Activated T-helper 17 cell treated with anti-CD3 and anti-CD28 coated beads, Interleukin-2, amount 50 U/mL, for 72 hours (primary cell): ENCODE measurements around the gene CABCOCO1. TPM values are rescaled to one million over a fixed set of nuclear protein-coding genes. Genes with fewer than 3 reads are reported as not detected.

Source experiments
- ATAC-seq: fragments of 150-1000 bp; cut with Tn5 transposase; replicated peaks from 2 replicates; pipeline ENCODE4 v1.10.0; 2021; ENCODE audit warnings: mild to moderate bottlenecking, moderate library complexity
- H3K27ac Mint-ChIP-seq: one replicate; pipeline ENCODE4 v1.8.0; 2022; ENCODE audit warnings: mixed read lengths
- H3K27me3 Mint-ChIP-seq: one replicate; pipeline ENCODE4 v1.8.0; 2022; ENCODE audit warnings: mixed read lengths
- H3K36me3 Mint-ChIP-seq: one replicate; pipeline ENCODE4 v1.8.0; 2022; ENCODE audit warnings: low read depth, mild to moderate bottlenecking, mixed read lengths
- H3K4me1 Mint-ChIP-seq: one replicate; pipeline ENCODE4 v1.8.0; 2022; ENCODE audit warnings: mixed read lengths
- H3K4me3 Mint-ChIP-seq: one replicate; pipeline ENCODE4 v1.8.0; 2022; ENCODE audit warnings: mild to moderate bottlenecking, mixed read lengths
- H3K9me3 Mint-ChIP-seq: one replicate; pipeline ENCODE4 v1.8.0; 2022; ENCODE audit warnings: mixed read lengths
- total RNA-seq, 2 donors: library from RNA; stranded (reverse); gene quantifications; one replicate each; pipeline ENCODE4 v1.2.3, GENCODE V29; 2022

Gene CABCOCO1
- total RNA-seq, 2 donors from 2014 or later: not detected

DNA sequence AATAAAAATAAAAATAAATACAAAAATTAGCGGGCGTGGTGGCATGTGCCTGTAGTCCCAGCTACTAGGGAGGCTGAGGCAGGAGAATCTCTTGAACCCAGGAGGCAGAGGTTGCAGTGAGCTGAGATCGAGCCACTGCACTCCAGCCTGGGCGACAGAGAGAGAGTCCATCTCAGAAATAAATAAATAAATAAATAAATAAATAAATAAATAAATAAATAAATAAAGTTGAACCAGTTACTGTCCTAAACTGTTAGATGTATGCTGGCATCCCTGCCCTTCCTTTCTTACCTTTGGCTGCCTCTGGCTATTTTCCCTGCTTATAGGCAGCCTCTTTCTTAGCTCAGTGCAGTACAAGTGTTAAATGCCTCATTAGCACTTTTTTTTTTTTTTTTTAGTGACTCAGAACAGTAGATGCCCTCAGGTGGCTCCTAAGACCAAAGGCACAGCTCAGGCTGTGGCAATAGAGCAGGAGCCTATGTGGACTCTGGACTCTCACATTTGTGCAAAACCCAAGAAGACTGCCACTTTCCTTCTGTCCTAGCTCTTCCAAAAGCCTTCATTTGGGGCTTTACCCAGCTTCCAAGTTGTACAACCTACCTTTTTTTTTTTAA, 30.6 kb upstream of the CABCOCO1 start:
- Mint-ChIP-seq H3K4me3 (no peak overlapping the region), H3K9me3 (no peaks in the 10 kb centered on the region), H3K27ac (no peak overlapping the region), H3K27me3 (peaks cover 4% of the 10 kb centered on the region), H3K36me3 (no peaks in the 10 kb centered on the region), H3K4me1 (no peaks in the 10 kb centered on the region)
- no peak for ATAC-seq

DNA sequence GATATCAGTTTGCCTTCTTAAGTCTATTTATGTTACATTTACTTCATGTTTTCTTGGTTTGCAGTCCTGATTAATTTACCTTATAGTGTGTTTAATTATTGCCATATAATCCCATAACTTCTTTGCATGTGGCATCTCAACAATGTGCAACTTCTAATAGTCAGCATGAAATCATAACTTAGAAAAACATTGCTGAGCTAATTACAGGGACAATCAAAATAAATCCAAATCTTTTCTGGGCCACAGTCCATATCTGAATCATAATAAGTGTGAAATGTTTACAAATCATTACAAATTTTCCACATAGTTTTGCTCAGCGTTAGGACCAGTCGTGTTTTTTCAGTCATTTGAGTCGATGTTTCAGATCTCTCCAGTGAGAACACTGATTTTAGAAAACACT, 29.1 kb upstream of the CABCOCO1 start:
- Mint-ChIP-seq H3K4me3 (no peak overlapping the region), H3K36me3 (no peaks in the 10 kb centered on the region), H3K9me3 (no peaks in the 10 kb centered on the region), H3K4me1 (no peaks in the 10 kb centered on the region), H3K27me3 (peaks cover under 1% of the 10 kb centered on the region), H3K27ac (no peak overlapping the region)
- ATAC-seq: no peak

DNA sequence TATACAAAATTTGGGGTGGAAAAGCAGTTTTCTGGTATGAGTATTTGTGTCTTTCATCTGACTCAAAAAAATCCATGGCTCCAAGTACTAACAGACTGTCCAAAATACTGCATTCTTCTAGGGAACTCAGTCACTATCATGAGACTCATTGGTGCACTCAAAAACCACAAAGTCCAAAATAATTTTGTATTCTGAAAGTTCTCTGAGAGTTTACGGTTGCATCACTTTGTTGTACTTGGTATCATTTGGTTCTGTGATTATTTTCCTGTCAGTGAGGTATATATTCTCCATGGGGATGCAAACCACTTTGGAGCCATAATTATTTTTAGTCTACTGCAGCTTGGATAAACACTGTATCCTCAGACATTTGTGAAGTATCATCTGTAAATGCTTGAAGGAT, 28.0 kb upstream of the CABCOCO1 start:
- Mint-ChIP-seq H3K27me3 (peaks cover 2% of the 10 kb centered on the region), H3K27ac (no peak overlapping the region), H3K4me3 (no peak overlapping the region), H3K36me3 (no peaks in the 10 kb centered on the region), H3K4me1 (no peaks in the 10 kb centered on the region), H3K9me3 (no peaks in the 10 kb centered on the region)
- no peak for ATAC-seq

DNA sequence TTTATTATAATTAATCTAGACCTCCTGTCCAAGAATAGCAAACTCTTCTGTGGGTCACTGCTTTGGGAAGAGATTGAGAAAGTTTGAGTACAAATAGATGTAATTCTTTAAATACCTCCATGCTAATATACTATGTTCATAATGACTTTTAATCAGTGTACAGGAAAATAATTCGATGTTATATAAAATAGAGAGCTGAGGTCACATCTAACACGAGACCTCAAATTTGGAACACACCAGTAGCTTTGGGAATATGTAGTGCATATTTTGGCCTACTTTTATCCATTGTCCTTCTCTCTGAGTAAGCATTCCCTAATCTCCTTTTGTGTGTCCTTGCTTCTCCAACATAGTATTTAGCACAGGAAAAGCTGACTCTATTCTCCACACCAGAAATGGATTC, 27.3 kb upstream of the CABCOCO1 start:
- Mint-ChIP-seq H3K27ac (no peak overlapping the region), H3K9me3 (no peaks in the 10 kb centered on the region), H3K4me1 (no peaks in the 10 kb centered on the region), H3K27me3 (peaks cover 9% of the 10 kb centered on the region), H3K4me3 (no peak overlapping the region), H3K36me3 (no peaks in the 10 kb centered on the region)
- no peak for ATAC-seq

DNA sequence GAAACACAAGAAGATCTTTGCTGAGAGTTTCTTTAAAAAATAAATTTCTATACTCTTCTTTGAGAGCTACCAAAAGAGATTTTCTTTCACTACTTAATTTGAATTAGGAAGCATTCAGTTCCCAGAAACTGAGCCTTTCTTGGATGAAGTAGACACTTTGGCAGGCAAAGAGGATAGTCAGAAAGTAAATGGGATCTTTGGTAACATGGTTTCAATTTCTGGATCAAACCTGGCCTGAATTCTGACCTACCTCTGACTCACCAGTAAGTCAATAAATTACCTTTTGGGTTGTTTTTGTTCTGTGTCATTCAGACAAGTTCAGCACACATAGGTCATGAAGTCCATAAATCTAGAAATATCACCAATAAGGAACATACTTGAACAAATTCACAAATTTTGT, 26.8 kb upstream of the CABCOCO1 start:
- no peak overlapping the region for H3K27ac Mint-ChIP-seq
- no peaks in the 10 kb centered on the region for H3K36me3 Mint-ChIP-seq
- no peak overlapping the region for H3K4me3 Mint-ChIP-seq
- no peaks in the 10 kb centered on the region for H3K4me1 Mint-ChIP-seq
- no peaks in the 10 kb centered on the region for H3K9me3 Mint-ChIP-seq
- peaks cover 9% of the 10 kb centered on the region for H3K27me3 Mint-ChIP-seq
- no peak for ATAC-seq

DNA sequence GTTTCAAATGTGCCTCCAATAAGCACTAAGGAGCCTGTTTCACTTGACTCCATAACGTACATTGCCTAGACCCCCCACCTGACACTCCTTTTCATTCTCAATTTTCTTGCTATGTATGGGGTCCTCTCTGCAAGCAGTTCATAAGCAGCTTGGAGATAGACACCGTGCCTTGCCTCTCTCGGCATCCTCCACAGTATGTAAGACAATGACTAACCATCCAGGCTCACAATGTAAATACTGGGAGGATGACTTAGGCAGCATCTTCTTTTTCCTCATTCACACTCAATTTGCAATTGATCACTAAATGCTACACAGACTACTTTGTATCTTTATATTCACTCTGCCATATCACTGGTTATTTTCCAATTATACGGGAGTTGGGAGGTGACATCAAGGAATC, 22.8 kb upstream of the CABCOCO1 start:
- Mint-ChIP-seq H3K4me1 (no peaks in the 10 kb centered on the region), H3K27me3 (peaks cover 12% of the 10 kb centered on the region), H3K36me3 (no peaks in the 10 kb centered on the region), H3K27ac (no peak overlapping the region), H3K9me3 (no peaks in the 10 kb centered on the region), H3K4me3 (no peak overlapping the region)
- no peak for ATAC-seq

DNA sequence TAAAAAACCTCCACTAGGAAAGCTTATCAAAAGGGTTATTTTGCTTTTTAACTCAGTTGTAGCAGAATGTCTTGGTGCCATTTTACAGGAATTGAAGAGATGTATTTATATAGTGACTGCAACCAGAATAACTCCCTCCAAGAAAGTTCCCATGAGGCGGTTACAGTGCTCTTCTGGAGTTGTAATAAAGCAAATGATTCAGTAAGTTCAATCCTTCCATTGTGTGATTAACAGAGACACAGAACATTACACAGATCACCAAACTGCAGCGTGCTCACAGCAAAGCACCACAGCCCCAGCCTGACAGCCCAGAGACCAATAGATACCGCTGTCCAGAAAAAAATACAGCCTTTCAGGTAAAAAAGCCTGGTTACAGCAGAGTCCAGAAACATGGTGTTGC, 21.9 kb upstream of the CABCOCO1 start:
- no peak overlapping the region for H3K27ac Mint-ChIP-seq
- H3K9me3 Mint-ChIP-seq: no peaks in the 10 kb centered on the region
- no peaks in the 10 kb centered on the region for H3K36me3 Mint-ChIP-seq
- H3K4me1 Mint-ChIP-seq: no peaks in the 10 kb centered on the region
- ATAC-seq: no peak
- no peak overlapping the region for H3K4me3 Mint-ChIP-seq
- peaks cover 12% of the 10 kb centered on the region for H3K27me3 Mint-ChIP-seq

DNA sequence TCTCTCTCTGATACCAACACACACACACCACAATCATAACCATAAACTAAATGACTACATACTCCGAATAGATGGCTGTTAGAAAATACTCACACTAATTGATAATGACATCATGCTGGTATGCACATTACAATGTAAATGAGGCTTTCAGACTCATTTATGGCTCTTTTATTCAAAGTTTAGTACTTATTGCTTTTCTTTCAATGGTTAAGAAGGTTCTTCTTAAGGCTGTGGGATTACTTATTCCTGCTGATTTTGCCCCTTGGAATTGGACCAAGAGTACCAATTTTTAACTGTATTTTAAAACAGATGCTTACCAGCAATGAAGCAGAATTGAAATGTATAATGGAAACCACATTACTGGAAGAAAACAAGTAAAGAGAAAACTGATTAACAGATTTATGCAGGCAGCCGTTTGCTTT, 20.6 kb upstream of the CABCOCO1 start:
- H3K27ac Mint-ChIP-seq: no peak overlapping the region
- peaks cover 12% of the 10 kb centered on the region for H3K27me3 Mint-ChIP-seq
- H3K36me3 Mint-ChIP-seq: no peaks in the 10 kb centered on the region
- no peak overlapping the region for H3K4me3 Mint-ChIP-seq
- H3K9me3 Mint-ChIP-seq: no peaks in the 10 kb centered on the region
- no peaks in the 10 kb centered on the region for H3K4me1 Mint-ChIP-seq
- no peak for ATAC-seq

DNA sequence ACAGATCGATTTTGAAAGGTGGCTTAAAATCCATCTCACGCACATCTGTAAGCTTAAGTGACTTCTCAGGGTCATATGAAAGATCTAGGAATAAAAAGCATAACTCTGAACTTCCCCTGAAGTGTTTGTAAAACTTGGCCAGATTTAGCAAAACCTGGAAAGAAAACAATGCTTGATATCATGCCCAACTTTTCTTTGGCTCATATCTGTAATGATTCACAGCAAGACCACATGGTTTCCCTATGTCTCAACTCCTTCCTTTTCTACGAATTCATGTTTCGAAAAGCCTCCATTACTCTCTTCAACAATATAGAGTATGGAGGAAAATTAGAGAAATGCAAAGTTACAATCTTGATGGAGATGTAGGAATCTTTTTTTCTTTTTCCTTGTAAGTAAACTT, 20.1 kb upstream of the CABCOCO1 start:
- no peak overlapping the region for H3K27ac Mint-ChIP-seq
- H3K36me3 Mint-ChIP-seq: no peaks in the 10 kb centered on the region
- ATAC-seq: peak; percentile 38
- H3K9me3 Mint-ChIP-seq: no peaks in the 10 kb centered on the region
- no peak overlapping the region for H3K4me3 Mint-ChIP-seq
- peaks cover 12% of the 10 kb centered on the region for H3K27me3 Mint-ChIP-seq
- no peaks in the 10 kb centered on the region for H3K4me1 Mint-ChIP-seq

DNA sequence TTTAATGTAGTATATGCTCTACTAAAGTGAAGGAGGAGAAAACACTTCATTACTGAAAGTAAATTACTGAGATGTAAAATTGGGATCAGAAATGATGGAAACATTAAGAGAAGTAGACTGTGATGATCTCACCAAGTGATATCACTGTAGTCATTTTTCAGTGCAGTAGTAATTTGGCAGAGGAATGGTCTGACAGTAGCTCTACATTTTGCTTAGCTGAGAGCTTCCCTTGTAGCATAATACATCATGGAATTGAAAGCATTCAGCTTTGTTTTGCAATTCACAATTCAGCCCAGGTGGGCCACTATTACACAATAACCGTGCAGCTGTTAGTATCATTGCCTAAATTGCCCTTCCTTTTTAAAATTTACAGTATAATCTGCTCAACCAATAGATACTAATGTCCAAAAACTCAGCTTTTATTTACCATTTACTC, 19.4 kb upstream of the CABCOCO1 start:
- Mint-ChIP-seq H3K9me3 (no peaks in the 10 kb centered on the region), H3K36me3 (no peaks in the 10 kb centered on the region), H3K27me3 (peaks cover 12% of the 10 kb centered on the region), H3K4me3 (no peak overlapping the region), H3K27ac (no peak overlapping the region), H3K4me1 (no peaks in the 10 kb centered on the region)
- no peak for ATAC-seq

DNA sequence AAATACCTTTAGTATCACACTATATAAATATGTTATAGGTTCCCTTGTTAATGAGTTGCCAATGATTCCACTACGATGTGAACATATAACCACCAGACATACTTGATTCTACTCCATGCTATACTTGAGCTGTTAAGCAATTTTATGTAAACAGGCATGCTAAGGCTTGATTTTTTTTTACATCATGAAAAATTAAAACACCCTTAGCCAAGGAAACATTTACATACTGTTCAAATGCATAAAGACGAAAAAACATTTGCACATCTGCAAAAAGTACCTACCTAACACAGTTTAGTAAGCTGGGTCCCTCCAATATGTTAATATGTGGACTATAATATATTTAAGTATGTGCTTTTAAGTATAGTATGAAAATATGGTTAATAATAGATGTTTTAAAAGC, 9.0 kb upstream of the CABCOCO1 start:
- Mint-ChIP-seq H3K27ac (no peak overlapping the region), H3K27me3 (peaks cover 15% of the 10 kb centered on the region)

DNA sequence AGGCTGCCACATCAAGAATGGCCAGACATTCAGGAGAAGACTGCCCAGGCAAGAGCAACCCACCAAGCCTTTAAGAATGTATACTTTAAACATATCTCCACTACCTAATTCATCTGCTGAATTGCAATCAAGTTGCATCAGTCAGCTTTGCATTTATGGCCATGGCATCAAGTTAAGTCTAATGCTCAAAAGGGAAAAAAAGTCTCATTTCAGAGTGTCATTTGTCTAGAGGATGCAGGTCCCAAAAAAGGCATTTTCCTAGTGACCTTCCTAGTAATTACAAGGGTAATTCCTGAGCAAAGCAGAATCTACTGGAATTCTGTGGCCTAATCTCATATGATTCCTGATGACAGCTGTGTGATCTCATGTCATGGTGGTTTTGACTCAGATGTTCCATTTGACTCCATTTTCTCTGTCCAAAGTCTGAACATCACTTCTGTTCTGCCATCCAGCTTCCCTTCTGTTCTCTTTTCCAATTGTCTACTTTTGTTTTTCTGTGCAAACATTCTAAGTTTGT, 7.3 kb upstream of the CABCOCO1 start:
- no peak for ATAC-seq
- Mint-ChIP-seq H3K4me3 (no peak overlapping the region), H3K9me3 (no peaks in the 10 kb centered on the region), H3K27ac (no peak overlapping the region), H3K27me3 (peaks cover 20% of the 10 kb centered on the region), H3K4me1 (no peaks in the 10 kb centered on the region), H3K36me3 (no peaks in the 10 kb centered on the region)

More for the DNA sequence above, 9.0 kb upstream of the CABCOCO1 start:
- H3K4me1 Mint-ChIP-seq: no peaks in the 10 kb centered on the region
- no peaks in the 10 kb centered on the region for H3K36me3 Mint-ChIP-seq
- ATAC-seq: no peak
- no peak overlapping the region for H3K4me3 Mint-ChIP-seq
- H3K9me3 Mint-ChIP-seq: no peaks in the 10 kb centered on the region

DNA sequence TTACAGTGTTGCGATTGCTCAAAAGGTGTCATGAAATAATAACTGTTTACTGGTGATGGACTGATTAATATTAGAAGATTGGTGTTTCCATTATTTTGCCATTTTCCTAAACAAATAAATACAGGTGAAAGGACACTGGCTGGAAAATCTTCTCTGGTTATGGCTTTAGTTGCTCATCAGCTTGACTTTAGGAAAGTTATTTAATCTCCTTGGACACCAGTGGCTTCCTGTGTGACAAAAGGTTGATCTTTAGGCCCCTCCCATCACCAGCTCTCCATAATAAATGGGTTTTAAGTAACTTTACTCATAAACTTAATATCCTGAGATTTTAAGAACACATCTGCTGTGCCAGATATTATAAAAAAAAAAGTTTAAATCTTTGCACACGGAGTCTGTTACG, 737 bp downstream of the CABCOCO1 start:
- no peak overlapping the region for H3K27ac Mint-ChIP-seq
- peaks cover 40% of the 10 kb centered on the region for H3K27me3 Mint-ChIP-seq
- no peaks in the 10 kb centered on the region for H3K4me1 Mint-ChIP-seq
- H3K9me3 Mint-ChIP-seq: no peaks in the 10 kb centered on the region
- no peaks in the 10 kb centered on the region for H3K36me3 Mint-ChIP-seq
- H3K4me3 Mint-ChIP-seq: no peak overlapping the region
- ATAC-seq: no peak

DNA sequence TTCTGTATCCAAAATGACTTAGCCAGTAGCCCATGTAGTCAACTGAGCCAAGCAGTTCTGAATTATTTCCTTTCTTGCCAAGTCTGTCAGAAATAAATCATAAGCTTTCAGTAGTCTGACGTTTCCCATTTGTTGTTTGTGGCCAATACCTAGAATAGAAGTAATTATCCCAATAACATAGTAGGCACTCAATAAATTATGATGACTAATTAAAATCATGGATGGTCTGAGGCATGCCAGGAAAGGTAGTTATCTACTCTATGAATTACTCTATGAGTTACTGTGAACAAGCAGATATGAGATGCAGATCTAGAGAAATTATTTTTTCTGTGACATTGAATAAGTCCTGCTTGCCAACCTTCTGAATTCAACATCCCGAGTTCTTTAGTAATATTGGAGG, 2.3 kb downstream of the CABCOCO1 start:
- H3K9me3 Mint-ChIP-seq: no peaks in the 10 kb centered on the region
- no peak for ATAC-seq
- H3K27me3 Mint-ChIP-seq: peaks cover 31% of the 10 kb centered on the region
- no peaks in the 10 kb centered on the region for H3K4me1 Mint-ChIP-seq
- no peaks in the 10 kb centered on the region for H3K36me3 Mint-ChIP-seq
- no peak overlapping the region for H3K27ac Mint-ChIP-seq
- no peak overlapping the region for H3K4me3 Mint-ChIP-seq

DNA sequence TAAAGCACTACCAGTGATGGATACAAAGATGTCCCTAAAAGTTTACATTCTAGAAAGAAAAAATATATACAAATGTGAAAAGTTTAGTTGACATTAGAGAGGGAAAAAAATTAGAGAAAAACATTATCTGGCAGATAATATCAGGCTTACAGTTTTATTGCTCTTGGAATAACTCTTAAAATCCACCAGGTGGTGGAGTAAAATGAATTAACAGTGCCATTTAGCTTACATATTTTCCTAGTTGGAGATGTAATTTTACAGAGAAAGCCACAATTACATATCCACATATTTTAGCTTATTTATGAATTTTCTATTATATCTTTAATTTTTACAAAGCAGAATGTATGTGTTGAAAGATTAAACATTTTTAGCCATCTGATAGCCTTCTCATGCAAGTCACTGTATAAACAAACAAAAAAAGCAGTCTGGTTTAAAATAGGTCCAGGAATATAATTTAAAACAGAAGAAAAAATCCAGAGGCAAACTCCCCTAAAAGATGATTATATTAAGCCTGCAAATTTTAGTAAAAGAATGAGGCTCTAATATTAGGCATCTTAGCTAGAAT, 6.5 kb downstream of the CABCOCO1 start:
- Mint-ChIP-seq H3K4me3 (no peak overlapping the region), H3K27me3 (peaks cover 13% of the 10 kb centered on the region), H3K27ac (no peak overlapping the region), H3K9me3 (no peaks in the 10 kb centered on the region), H3K4me1 (no peaks in the 10 kb centered on the region), H3K36me3 (no peaks in the 10 kb centered on the region)
- ATAC-seq: no peak
